ENCODE measurements around the gene VRK2. TPM values are rescaled to one million over a fixed set of nuclear protein-coding genes. Genes with fewer than 3 reads are reported as not detected.

The VRK2 gene
- total RNA-seq, 2 experiments from 2014 or later = 17.2 to 22.7 TPM

DNA sequence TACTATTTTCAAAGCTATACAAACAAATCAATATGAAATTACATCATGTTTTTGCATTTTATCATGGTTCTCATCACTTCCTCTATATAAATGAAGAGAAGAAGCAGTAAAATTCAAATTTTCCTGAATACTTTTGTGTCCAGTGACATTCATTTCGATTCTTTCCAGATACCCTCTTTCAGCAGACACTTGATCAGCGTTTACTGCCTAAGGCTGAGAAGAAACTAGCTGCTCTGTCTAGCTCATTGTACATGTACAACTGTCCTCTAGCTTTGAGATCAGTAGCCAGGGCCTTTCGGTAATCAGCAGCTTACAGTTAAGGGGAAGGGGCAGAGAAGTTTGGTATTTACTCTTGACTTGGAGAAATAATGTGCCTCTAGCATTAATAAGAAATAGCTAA lies 4.8 kb downstream of the VRK2 start:
- CTCF ChIA-PET (ENCODE audit: unreplicated experiment) = no interaction called here
- H3K4me3 ChIP-seq (ENCODE audit: low read depth, low read length, poor library complexity, severe bottlenecking) = no peak overlapping the region
- intact Hi-C loops (cut with micrococcal nuclease; ENCODE audit: unreplicated experiment) = no loop called here
- peaks cover 12% of the 10 kb centered on the region for H3K4me1 ChIP-seq (ENCODE audit: insufficient read depth, low read length, poor library complexity, severe bottlenecking)
- no peak overlapping the region for H2AFZ ChIP-seq (ENCODE audit: low read length)
- no peaks in the 10 kb centered on the region for H4K20me1 ChIP-seq (ENCODE audit: insufficient read depth, low read length)
- peaks cover 19% of the 10 kb centered on the region for H3K36me3 ChIP-seq (ENCODE audit: insufficient read depth, low read length)
- POLR2A ChIA-PET = interaction anchor here (0.6 to 0.7 kb wide), 2 partner anchors 12 to 77 kb away, joined by 3 read pairs; no protein-coding TSS in a partner anchor
- H3K9me2 ChIP-seq (ENCODE audit: insufficient read depth, low read length) = no peaks in the 10 kb centered on the region
- H3K79me2 ChIP-seq (ENCODE audit: insufficient read depth, low read depth, low read length) = peaks cover 20% of the 10 kb centered on the region; the same call in 1 of the 2 replicates
- H3K27ac ChIP-seq (ENCODE audit: low read depth, low read length, poor library complexity, severe bottlenecking) = no peak overlapping the region
- TF ChIP-seq EZH2phosphoT487 (IDR thresholded peaks at IDR 0.05; ENCODE audit: borderline replicate concordance, low read depth, low read length) = no peak
- TF ChIP-seq, protein P1, sequence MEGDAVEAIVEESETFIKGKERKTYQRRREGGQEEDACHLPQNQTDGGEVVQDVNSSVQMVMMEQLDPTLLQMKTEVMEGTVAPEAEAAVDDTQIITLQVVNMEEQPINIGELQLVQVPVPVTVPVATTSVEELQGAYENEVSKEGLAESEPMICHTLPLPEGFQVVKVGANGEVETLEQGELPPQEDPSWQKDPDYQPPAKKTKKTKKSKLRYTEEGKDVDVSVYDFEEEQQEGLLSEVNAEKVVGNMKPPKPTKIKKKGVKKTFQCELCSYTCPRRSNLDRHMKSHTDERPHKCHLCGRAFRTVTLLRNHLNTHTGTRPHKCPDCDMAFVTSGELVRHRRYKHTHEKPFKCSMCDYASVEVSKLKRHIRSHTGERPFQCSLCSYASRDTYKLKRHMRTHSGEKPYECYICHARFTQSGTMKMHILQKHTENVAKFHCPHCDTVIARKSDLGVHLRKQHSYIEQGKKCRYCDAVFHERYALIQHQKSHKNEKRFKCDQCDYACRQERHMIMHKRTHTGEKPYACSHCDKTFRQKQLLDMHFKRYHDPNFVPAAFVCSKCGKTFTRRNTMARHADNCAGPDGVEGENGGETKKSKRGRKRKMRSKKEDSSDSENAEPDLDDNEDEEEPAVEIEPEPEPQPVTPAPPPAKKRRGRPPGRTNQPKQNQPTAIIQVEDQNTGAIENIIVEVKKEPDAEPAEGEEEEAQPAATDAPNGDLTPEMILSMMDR (conservative IDR thresholded peaks at IDR 0.05; ENCODE audit: low read length) = no peak
- H3K9me3 ChIP-seq (ENCODE audit: low read length) = no peaks in the 10 kb centered on the region
- DNase-seq (ENCODE audit: low spot score) = no peak
- BruUV-seq (replicated peaks) = no TSS peak
- no peak overlapping the region for H3K4me2 ChIP-seq (ENCODE audit: low read length)

DNA sequence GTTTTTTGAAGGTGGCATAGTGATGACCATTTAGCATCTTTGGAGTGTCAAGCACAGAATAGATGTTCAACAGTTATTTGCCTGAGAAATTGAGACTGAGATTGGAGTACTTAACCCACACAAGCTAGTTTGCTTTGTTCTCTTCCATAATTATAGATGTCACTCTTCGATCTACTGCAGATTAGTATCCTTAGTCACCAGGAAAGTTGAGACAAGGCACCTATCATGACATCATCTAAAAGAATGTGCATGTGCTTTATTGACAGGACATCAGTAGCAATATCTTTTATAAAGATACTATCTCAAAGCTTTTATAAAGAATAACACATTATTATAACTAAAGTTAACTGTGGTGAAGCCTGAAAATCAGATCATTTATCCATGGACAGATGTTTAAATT lies 6.4 kb downstream of the VRK2 start:
- ChIA-PET CTCF (ENCODE audit: unreplicated experiment) (no interaction called here), POLR2A (interaction anchor here (0.7 to 0.9 kb wide), 3 partner anchors 43 to 151 kb away, joined by 3 to 7 read pairs (median 4); no protein-coding TSS in a partner anchor)
- Histone ChIP-seq H3K9me3 (ENCODE audit: low read length) (no peaks in the 10 kb centered on the region), H3K79me2 (ENCODE audit: insufficient read depth, low read depth, low read length) (peaks cover 12% of the 10 kb centered on the region; the same call in 1 of the 2 replicates), H3K4me2 (ENCODE audit: low read length) (no peak overlapping the region), H3K9me2 (ENCODE audit: insufficient read depth, low read length) (no peaks in the 10 kb centered on the region), H3K36me3 (ENCODE audit: insufficient read depth, low read length) (peaks cover 24% of the 10 kb centered on the region), H3K4me3 (ENCODE audit: low read depth, low read length, poor library complexity, severe bottlenecking) (no peak overlapping the region), H3K4me1 (ENCODE audit: insufficient read depth, low read length, poor library complexity, severe bottlenecking) (peaks cover 9% of the 10 kb centered on the region), H4K20me1 (ENCODE audit: insufficient read depth, low read length) (no peaks in the 10 kb centered on the region), H3K27ac (ENCODE audit: low read depth, low read length, poor library complexity, severe bottlenecking) (no peak overlapping the region), H2AFZ (ENCODE audit: low read length) (no peak overlapping the region)
- no TSS peak for BruUV-seq (replicated peaks)
- no peak for DNase-seq (ENCODE audit: low spot score)
- TF ChIP-seq, protein P1 (conservative IDR thresholded peaks at IDR 0.05; ENCODE audit: low read length) = no peak
- no peak for TF ChIP-seq EZH2phosphoT487 (IDR thresholded peaks at IDR 0.05; ENCODE audit: borderline replicate concordance, low read depth, low read length)
- intact Hi-C loops (cut with micrococcal nuclease; ENCODE audit: unreplicated experiment) = no loop called here

DNA sequence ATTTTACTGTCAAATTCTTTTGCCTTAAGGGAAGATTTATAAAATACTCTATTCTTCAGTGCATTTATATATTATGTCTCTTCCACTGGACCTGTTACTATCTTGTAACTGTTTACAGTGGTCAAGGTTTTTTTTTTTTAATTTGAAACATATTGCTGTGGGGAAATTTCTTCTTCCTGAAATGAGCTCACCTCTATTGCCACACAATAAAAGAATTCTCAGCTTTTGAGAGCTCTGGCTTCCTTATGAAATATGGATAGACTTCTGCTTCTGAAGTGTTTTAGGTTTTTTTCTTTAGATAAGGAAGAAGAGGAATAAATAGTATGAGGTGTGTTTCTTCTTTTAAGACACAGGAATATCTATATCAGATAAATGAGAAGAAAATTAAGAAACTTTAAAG lies 7.7 kb downstream of the VRK2 start:
- intact Hi-C loops (cut with micrococcal nuclease; ENCODE audit: unreplicated experiment) = no loop called here
- H3K4me2 ChIP-seq (ENCODE audit: low read length) = no peak overlapping the region
- TF ChIP-seq EZH2phosphoT487 (IDR thresholded peaks at IDR 0.05; ENCODE audit: borderline replicate concordance, low read depth, low read length) = no peak
- TF ChIP-seq, protein P1 (conservative IDR thresholded peaks at IDR 0.05; ENCODE audit: low read length) = no peak
- H3K79me2 ChIP-seq (ENCODE audit: insufficient read depth, low read depth, low read length) = peaks cover under 1% of the 10 kb centered on the region; the same call in 1 of the 2 replicates
- H3K36me3 ChIP-seq (ENCODE audit: insufficient read depth, low read length) = peaks cover 29% of the 10 kb centered on the region
- no peaks in the 10 kb centered on the region for H3K9me3 ChIP-seq (ENCODE audit: low read length)
- no peaks in the 10 kb centered on the region for H3K4me1 ChIP-seq (ENCODE audit: insufficient read depth, low read length, poor library complexity, severe bottlenecking)
- ChIA-PET POLR2A (interaction anchor here (0.7 to 0.8 kb wide), 2 partner anchors 11 to 20 kb away, joined by 4 to 5 read pairs; no protein-coding TSS in a partner anchor), CTCF (ENCODE audit: unreplicated experiment) (no interaction called here)
- no peak overlapping the region for H3K27ac ChIP-seq (ENCODE audit: low read depth, low read length, poor library complexity, severe bottlenecking)
- no peak overlapping the region for H3K4me3 ChIP-seq (ENCODE audit: low read depth, low read length, poor library complexity, severe bottlenecking)
- BruUV-seq (replicated peaks) = no TSS peak
- H2AFZ ChIP-seq (ENCODE audit: low read length) = no peak overlapping the region
- no peaks in the 10 kb centered on the region for H4K20me1 ChIP-seq (ENCODE audit: insufficient read depth, low read length)
- H3K9me2 ChIP-seq (ENCODE audit: insufficient read depth, low read length) = no peaks in the 10 kb centered on the region
- DNase-seq (ENCODE audit: low spot score) = no peak

All from OCI-LY7 (cell line).